Stimulated activated CD8-positive, alpha-beta memory T cell treated with anti-CD3 and anti-CD28 coated beads, Interleukin-12 subunit alpha, Interleukin-12 subunit beta, amount 100 ng/mL, for 1 hour (primary cell): Measurements from ENCODE around the gene GRPR.
"Not testable (repeated sequence)": the region's sequence is repeated elsewhere in the genome, so short reads cannot be mapped to it uniquely, and the experiment has no call there.

Source experiments
- DNase-seq: peaks from one replicate; pipeline ENCODE4 v3.0.0-alpha.2; 2020; ENCODE audit warnings: low read depth

GRPR gene

GRCh38 chrX:16137416-16138107 is 14.2 kb downstream of the GRPR start:
- DNase-seq, result no peak

DNA sequence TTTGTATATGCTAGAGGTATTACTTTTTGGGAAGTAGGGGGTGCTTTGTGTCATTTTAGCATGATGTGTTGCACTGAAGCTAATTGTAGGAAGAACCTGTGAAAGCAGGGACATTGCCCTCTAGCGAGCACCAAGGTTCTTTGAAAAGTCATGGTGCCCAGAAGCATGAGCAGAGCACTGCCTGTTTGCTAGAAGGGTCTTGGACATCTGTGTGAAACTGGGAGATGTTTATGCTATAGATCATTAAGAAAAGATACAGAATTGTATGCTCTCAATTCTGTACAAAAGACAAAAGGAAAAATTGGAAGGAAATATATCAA is 14.7 kb downstream of the GRPR start:
- no peak for DNase-seq

DNA sequence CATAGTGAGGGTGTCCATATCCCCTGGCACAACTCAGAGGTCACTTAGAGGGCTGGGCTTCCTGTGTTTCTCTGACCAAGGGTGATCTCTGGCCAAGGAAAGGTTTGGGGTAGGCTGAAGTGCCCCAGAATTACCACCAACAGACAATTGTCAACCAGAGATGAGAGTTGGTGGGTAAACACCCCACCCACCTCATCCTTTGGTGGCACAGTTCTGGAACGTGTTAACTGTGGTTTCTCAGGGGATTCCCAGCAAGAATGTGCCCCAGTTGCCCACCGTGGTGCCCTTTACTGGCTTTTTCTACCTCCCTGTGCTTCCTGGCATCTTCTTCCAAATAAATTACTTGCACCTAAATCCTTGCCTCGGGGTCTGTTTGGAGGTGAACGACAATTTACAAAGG is 17.1 kb downstream of the GRPR start:
- no peak for DNase-seq

GRCh38 chrX:16140983-16141382 is 17.6 kb downstream of the GRPR start:
- no peak for DNase-seq

- no peak for DNase-seq
Measured at GRCh38 chrX:16141422-16142245, 18.3 kb downstream of the GRPR start.

DNA sequence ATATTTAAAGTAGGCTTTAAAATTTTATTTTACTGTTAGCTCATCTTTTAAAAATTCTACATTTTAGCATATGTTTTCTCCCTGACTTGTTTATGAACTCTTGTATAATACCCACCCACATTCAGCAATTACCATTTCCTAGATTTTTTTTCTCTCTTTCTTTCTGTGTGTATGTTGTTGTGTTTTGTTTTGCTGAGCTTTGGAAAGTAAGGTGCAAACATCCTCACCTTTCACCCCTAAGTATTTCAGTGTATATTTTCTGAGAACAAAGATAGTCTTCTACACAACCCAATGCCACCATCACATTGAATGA is 18.8 kb downstream of the GRPR start:
- DNase-seq, result no peak

GRCh38 chrX:16143968-16144367 is 20.6 kb downstream of the GRPR start:
- DNase-seq, result no peak

GRCh38 chrX:16144420-16144819 is 21.1 kb downstream of the GRPR start:
- DNase-seq, result no peak

DNA sequence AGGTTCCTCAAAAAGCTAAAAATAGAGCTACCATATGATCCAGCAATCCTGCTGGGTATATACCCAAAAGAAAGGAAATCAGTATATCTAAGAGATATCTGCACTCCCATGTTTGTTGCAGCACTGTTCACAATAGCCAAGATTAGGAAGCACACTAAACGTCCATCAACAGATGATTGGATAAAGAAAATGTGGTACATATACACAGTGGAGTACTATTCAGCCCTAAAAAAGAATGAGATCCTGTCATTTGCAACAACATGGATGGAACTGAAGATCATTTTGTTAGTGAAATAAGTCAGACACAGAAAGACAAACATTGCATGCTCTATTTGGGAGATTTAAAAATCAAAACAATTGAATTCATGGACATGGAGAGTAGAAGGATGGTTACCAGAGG is 21.7 kb downstream of the GRPR start:
- DNase-seq, result not testable (repeated sequence)

DNA sequence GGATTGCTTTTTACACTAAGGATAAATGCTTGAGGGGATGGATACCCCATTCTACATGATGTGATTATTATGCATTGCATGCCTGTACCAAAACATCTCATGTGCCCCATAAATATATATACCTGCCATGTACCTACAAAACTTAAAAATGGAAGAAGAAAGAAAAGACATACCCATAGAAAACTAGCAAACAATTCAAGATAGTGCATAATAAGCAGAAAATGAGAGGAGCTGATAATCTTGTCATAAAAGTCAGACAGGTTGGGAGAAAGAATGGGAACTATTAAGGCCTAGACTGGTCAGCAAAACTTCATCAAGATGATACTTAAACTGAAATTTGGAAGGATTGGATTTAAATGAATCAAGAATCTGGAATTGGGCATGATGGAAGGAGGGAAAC is 22.3 kb downstream of the GRPR start:
- no peak for DNase-seq

- no peak for DNase-seq
Measured at GRCh38 chrX:16148896-16149295, 25.5 kb downstream of the GRPR start.

- no peak for DNase-seq
Measured at GRCh38 chrX:16155581-16156096, 32.3 kb downstream of the GRPR start.

GRCh38 chrX:16156692-16157331 is 33.4 kb downstream of the GRPR start:
- no peak for DNase-seq

DNA sequence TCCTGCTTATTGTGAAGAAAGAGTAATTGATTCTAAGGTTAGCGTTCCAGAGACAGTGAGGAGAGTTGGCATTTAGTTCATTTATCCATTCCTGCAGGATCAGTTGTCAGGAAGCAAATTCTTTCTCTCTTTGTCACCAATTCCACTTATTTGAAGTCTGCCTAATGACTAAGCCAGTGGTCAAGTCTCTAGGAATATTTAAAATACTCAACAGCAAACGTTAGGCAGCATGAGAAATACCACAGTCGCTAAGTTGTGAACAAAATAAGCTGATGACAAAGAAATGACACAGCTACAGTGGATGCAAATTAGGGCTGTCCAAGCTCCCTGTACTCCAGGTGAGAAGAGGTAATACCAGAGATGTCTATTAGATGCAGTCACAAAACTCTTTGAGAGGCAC is 37.4 kb downstream of the GRPR start:
- DNase-seq, result no peak

DNA sequence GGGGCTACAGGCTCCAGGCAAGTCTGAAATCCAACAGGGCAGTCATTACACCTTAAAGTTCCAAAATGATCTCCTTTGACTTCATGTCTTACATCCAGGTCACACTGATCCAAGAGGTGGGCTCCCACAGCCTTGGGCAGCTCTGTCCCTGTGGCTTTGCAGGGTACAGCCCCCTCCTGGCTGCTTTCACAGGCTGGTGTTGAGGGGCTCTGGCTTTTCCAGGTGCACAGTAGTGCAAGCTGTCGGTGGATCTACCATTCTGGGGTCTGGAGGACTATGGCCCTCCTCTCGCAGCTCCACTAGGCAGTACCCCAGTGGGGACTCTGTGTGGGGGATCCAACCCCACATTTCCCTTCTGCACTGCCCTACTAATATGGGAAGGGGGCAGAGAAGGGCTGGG is 37.8 kb downstream of the GRPR start:
- not testable (repeated sequence) for DNase-seq

- DNase-seq, result no peak
Measured at GRCh38 chrX:16162391-16162790, 39.0 kb downstream of the GRPR start.

DNA sequence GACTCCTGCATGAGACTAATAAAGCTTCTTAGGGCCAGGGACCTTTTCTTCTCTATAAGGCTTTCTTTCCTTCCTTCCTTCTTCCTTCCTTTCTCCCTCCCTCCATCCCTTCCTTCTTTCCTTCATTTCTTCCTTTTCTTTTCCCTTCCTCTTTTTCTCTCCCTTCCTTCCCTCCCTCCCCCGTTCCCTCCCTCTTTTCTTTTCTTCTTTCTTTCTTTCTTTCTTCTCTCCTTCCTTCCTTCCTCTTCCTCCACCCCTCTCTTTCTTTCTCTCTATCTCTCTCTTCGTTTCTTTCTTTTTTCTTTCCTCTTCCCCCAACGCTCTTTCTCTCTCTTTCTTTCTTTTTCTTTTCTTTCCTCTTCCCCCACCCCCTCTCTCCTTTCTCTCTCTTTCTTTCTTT is 41.4 kb downstream of the GRPR start:
- DNase-seq, result no peak

- no peak for DNase-seq
Measured at GRCh38 chrX:16167181-16167580, 43.8 kb downstream of the GRPR start, which contains the start of gene MAGEB17. Gene MAGEB17, plus strand, starts transcription at chrX:16167481. Its CDS starts 2,902 bp downstream, at chrX:16170383.

DNA sequence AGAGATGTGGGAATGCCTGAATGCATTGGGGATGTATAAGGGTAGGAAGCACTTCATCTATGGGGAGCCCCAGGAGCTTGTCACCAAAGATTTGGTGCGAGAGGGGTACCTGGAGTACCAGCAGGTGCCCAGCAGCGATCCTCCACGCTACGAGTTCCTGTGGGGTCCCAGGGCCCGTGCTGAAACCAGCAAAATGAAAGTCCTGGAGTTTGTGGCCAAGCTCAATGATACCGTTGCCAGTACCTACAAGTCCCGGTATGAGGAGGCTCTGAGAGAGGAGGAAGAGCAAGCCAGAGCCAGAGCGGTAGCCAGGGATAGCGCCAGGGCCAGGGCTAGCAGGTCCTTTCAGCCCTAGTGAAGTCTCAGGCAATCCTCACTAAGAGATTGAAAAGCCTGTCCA is 47.7 kb downstream of the GRPR start:
- DNase-seq, result no peak

- no peak for DNase-seq
Measured at GRCh38 chrX:16171944-16172343, 48.6 kb downstream of the GRPR start.

DNA sequence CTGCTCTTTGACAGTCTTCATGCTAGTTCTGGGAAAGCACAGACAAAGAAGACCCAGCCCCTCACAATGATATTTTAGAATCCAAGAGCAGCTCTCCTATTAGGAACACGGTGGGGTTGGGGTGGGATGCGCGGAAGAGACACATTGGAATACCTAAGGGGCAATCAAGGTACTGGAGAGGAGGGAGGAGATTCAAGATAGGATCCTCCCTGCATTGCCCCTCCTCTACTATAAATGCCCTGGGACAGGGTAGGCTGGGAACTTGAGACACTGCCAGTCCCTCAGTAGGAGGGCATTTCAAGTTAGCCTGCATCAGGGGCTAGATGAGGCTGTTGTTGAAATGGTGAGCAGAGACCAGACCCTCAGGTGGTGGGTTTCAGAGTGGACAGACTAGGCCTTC is 49.0 kb downstream of the GRPR start:
- no peak for DNase-seq

GRCh38 chrX:16175329-16176061 is 52.1 kb downstream of the GRPR start:
- no peak for DNase-seq
